ENCODE data around the gene DSE.

GRCh38 chr6:116417661-116418060, 46.9 kb downstream of the DSE start:
- TF ChIP-seq CTCF (conservative IDR thresholded peaks at IDR 0.05) (no peak), EZH2 (IDR thresholded peaks at IDR 0.05; ENCODE audit: low read depth) (no peak)

All from PC-9 (cell line).